GM13976 (cell line): ENCODE measurements around the gene ANHX.
A peak's percentile ranks its signal among the peaks of the same experiment; 100 is the strongest.

Source experiments
- DNase-seq: peaks from one replicate; pipeline ENCODE4 v3.0.0; 2012; ENCODE audit warnings: low spot score
- CTCF ChIP-seq: IDR thresholded peaks from 2 replicates; pipeline ENCODE4 v1.5.1; 2012; ENCODE audit warnings: borderline replicate concordance, mild to moderate bottlenecking; ENCODE audit not compliant: insufficient read depth; ENCODE audit errors: extremely low read depth, missing control alignments, control extremely low read depth
- in situ Hi-C: fragments of 300-500 bp; cut with MboI; formaldehyde crosslinking; loops from one replicate; pipeline ENCODE4 v1.12.0; 2022; ENCODE audit warnings: low sequenced_read_pairs, mixed read lengths, inconsistent platforms; ENCODE audit not compliant: unreplicated experiment

ANHX gene

GRCh38 chr12:133236144-133236543 is 467 bp upstream of the ANHX start:
- peak; percentile 18 for DNase-seq
- no peak for TF ChIP-seq CTCF
- in situ Hi-C loops = no loop called here

GRCh38 chr12:133234971-133235370 is 706 bp downstream of the ANHX start:
- no peak for TF ChIP-seq CTCF
- in situ Hi-C loops = no loop called here
- no peak for DNase-seq

- TF ChIP-seq CTCF = no peak
- DNase-seq = peak; percentile 15
- in situ Hi-C loops = no loop called here
These were observed 1.6 kb downstream of the ANHX start for GRCh38 chr12:133233993-133234564.

GRCh38 chr12:133233006-133233405 is 2.7 kb downstream of the ANHX start:
- no peak for TF ChIP-seq CTCF
- in situ Hi-C loops = no loop called here
- DNase-seq = peak; percentile 6

GRCh38 chr12:133231001-133231400 is 4.7 kb downstream of the ANHX start:
- TF ChIP-seq CTCF = no peak
- in situ Hi-C loops = no loop called here
- peak; percentile 11 for DNase-seq

- TF ChIP-seq CTCF = no peak
- in situ Hi-C loops = no loop called here
- DNase-seq = peak; percentile 10
These were observed 8.3 kb downstream of the ANHX start for GRCh38 chr12:133227281-133227852.

GRCh38 chr12:133226690-133227089 is 9.0 kb downstream of the ANHX start:
- in situ Hi-C loops = no loop called here
- DNase-seq = no peak
- TF ChIP-seq CTCF = no peak
